HCT116 (cell line): ENCODE results near the gene SH3PXD2A. TPM values are rescaled to one million over a fixed set of nuclear protein-coding genes. Genes with fewer than 3 reads are reported as not detected.

ENCODE experiments used
- ATAC-seq: fragments of 200-7000 bp; cut with Tn5 transposase; 2 replicates; pipeline ENCODE4 v1.9.1; 2020; ENCODE audit warnings: mild to moderate bottlenecking, moderate library complexity
- BruUV-seq: library from RNA; stranded (reverse); fragments of 400-500 nt; replicated peaks from 2 replicates; lab custom pipeline; 2021; lab: Mats Ljungman, UMichigan
- CTCF ChIA-PET: fragments of 300-600 bp; sonication (Branson Sonifier 250); formaldehyde crosslinking; loops from one replicate; lab custom pipeline; 2021; ENCODE audit warnings: antibody characterized with exemption; lab: Charles Lee
- POLR2A ChIA-PET: fragments of 300-600, 350-600 bp; sonication (Branson Sonifier 250); formaldehyde crosslinking; loops from one replicate; lab custom pipeline; 2021; ENCODE audit warnings: antibody characterized with exemption; lab: Charles Lee
- RAD21 ChIA-PET, 2 experiments: fragments of 300-600 bp; sonication (Branson Sonifier 250); formaldehyde crosslinking; loops; one replicate each; lab custom pipeline; 2023; ENCODE audit warnings: low total read pairs in 2 of 2; ENCODE audit not compliant: uncharacterized antibody in 2 of 2, unreplicated experiment in 2 of 2, low non-redundant PET in 1 of 2; lab: Charles Lee
- DNase-seq: peaks from one replicate; pipeline ENCODE4 v3.0.0-alpha.2; 2010; ENCODE audit warnings: low read depth, low spot score
- H2AFZ ChIP-seq: fragments of 200-600 bp; shearing (Covaris generic), sonication (generic); 2 replicates; pipeline ENCODE4 v1.6.1; 2017; ENCODE audit warnings: low read depth, mixed run types, mixed read lengths, antibody characterized with exemption, low read length; ENCODE audit not compliant: poor library complexity, severe bottlenecking
- H3K27ac ChIP-seq: 2 replicates; pipeline ENCODE4 v1.5.1; 2012; ENCODE audit warnings: low read depth, low read length
- H3K27me3 ChIP-seq: fragments of 200-600 bp; sonication (generic); 2 replicates; pipeline ENCODE4 v1.6.1; 2016; ENCODE audit warnings: mixed run types, low read length, mixed read lengths; ENCODE audit not compliant: insufficient read depth
- H3K36me3 ChIP-seq, 2 experiments: fragments of 200-500 bp in 1 of 2; fragments of 200-600 bp in 1 of 2; sonication (Bioruptor generic) in 1 of 2; sonication (generic) in 1 of 2; 2 replicates each; pipeline versions ENCODE4 v1.5.1 to v1.6.1; 2014 to 2016; ENCODE audit warnings: low read length in 2 of 2, inconsistent platforms in 1 of 2, mixed read lengths in 1 of 2, mixed run types in 1 of 2; ENCODE audit not compliant: insufficient read depth in 2 of 2, control insufficient read depth in 1 of 2
- H3K4me1 ChIP-seq, 2 experiments: fragments of 200-600 bp in 1 of 2; sonication (generic) in 1 of 2; 2 replicates each; pipeline versions ENCODE4 v1.5.1 to v1.6.1; 2012 to 2017; ENCODE audit warnings: low read length in 2 of 2, inconsistent platforms in 1 of 2, mild to moderate bottlenecking in 1 of 2, mixed read lengths in 1 of 2, mixed run types in 1 of 2, moderate library complexity in 1 of 2; ENCODE audit not compliant: insufficient read depth in 2 of 2, control insufficient read depth in 1 of 2
- H3K4me2 ChIP-seq: fragments of 200-600 bp; sonication (generic); 2 replicates; pipeline ENCODE4 v1.6.1; 2017; ENCODE audit warnings: mixed run types, low read length, mixed read lengths
- H3K4me3 ChIP-seq, 2 experiments: fragments of 200-600 bp in 1 of 2; sonication (generic) in 1 of 2; replicated peaks in 1 of 2; 2 replicates each; pipeline ENCODE4 v1.5.1; 2011 to 2016; ENCODE audit warnings: low read length in 2 of 2, control low read depth in 1 of 2, low read depth in 1 of 2, mild to moderate bottlenecking in 1 of 2, mixed read lengths in 1 of 2, mixed run types in 1 of 2
- H3K79me2 ChIP-seq: fragments of 200-600 bp; sonication (generic); 2 replicates; pipeline ENCODE4 v1.6.1; 2017; ENCODE audit warnings: mild to moderate bottlenecking, mixed run types, low read length, moderate library complexity, mixed read lengths; ENCODE audit not compliant: insufficient read depth
- H3K9ac ChIP-seq: fragments of 200-600 bp; sonication (generic); 2 replicates; pipeline ENCODE4 v1.6.1; 2016; ENCODE audit warnings: low read length, mixed read lengths
- H3K9me2 ChIP-seq: fragments of 200-600 bp; sonication (generic), shearing (Covaris generic); 2 replicates; pipeline ENCODE4 v1.6.1; 2017; ENCODE audit warnings: mixed run types, mild to moderate bottlenecking, moderate library complexity; ENCODE audit not compliant: insufficient read depth
- H3K9me3 ChIP-seq, 2 experiments: fragments of 200-500 bp in 1 of 2; fragments of 200-600 bp in 1 of 2; sonication (Bioruptor generic) in 1 of 2; sonication (generic) in 1 of 2; 2 replicates each; pipeline ENCODE4 v1.6.1; 2014 to 2017; ENCODE audit warnings: low read length in 2 of 2, mixed read lengths in 2 of 2, inconsistent platforms in 1 of 2, low read depth in 1 of 2, mild to moderate bottlenecking in 1 of 2, mixed run types in 1 of 2, moderate library complexity in 1 of 2; ENCODE audit not compliant: control insufficient read depth in 1 of 2, insufficient read depth in 1 of 2
- H4K20me1 ChIP-seq: fragments of 200-600 bp; sonication (generic), shearing (Covaris generic); 2 replicates; pipeline ENCODE4 v1.6.1; 2017; ENCODE audit warnings: mixed run types, mild to moderate bottlenecking, moderate library complexity; ENCODE audit not compliant: insufficient read depth
- ATF3 ChIP-seq: IDR thresholded peaks from 2 replicates; pipeline ENCODE4 v1.6.1; 2012
- CBX3 ChIP-seq: IDR thresholded peaks from 2 replicates; pipeline ENCODE4 v1.6.1; 2012; ENCODE audit warnings: low read depth
- CEBPB ChIP-seq: IDR thresholded peaks from 2 replicates; pipeline ENCODE4 v1.6.1; 2012; ENCODE audit warnings: low read depth
- EGR1 ChIP-seq: IDR thresholded peaks from 2 replicates; pipeline ENCODE4 v1.6.1; 2012; ENCODE audit warnings: low read depth
- ELF1 ChIP-seq: IDR thresholded peaks from 2 replicates; pipeline ENCODE4 v1.6.1; 2012; ENCODE audit warnings: low read depth, borderline replicate concordance
- EZH2 ChIP-seq: fragments of 200-600 bp; sonication (generic); IDR thresholded peaks from 2 replicates; pipeline ENCODE4 v1.6.1; 2017; ENCODE audit warnings: antibody characterized with exemption, mixed run types
- EZH2phosphoT487 ChIP-seq: fragments of 200-600 bp; IDR thresholded peaks from 2 replicates; pipeline ENCODE4 v1.6.1; 2018; ENCODE audit warnings: antibody characterized with exemption, borderline replicate concordance
- POLR2A ChIP-seq: IDR thresholded peaks from 2 replicates; pipeline ENCODE4 v1.7.0; 2011; ENCODE audit warnings: borderline replicate concordance; ENCODE audit not compliant: insufficient read depth, insufficient read length; ENCODE audit errors: extremely low read depth
- POLR2AphosphoS5 ChIP-seq: IDR thresholded peaks from 2 replicates; pipeline ENCODE4 v1.6.1; 2011; ENCODE audit warnings: mild to moderate bottlenecking, low read depth, low read length, moderate library complexity
- RAD21 ChIP-seq: IDR thresholded peaks from 2 replicates; pipeline ENCODE4 v1.6.1; 2012; ENCODE audit warnings: low read depth, mild to moderate bottlenecking
- REST ChIP-seq: IDR thresholded peaks from 2 replicates; pipeline ENCODE4 v1.6.1; 2012; ENCODE audit warnings: low read depth
- SIN3A ChIP-seq: IDR thresholded peaks from 2 replicates; pipeline ENCODE4 v1.6.1; 2012; ENCODE audit warnings: low read depth
- SP1 ChIP-seq: IDR thresholded peaks from 2 replicates; pipeline ENCODE4 v1.6.1; 2012; ENCODE audit warnings: low read depth
- ZBTB33 ChIP-seq: IDR thresholded peaks from 2 replicates; pipeline ENCODE4 v1.6.1; 2011; ENCODE audit warnings: mild to moderate bottlenecking, low read length, moderate library complexity; ENCODE audit not compliant: insufficient replicate concordance; ENCODE audit errors: extremely low read depth
- ZFX ChIP-seq: fragments of 450-650 bp; IDR thresholded peaks from 2 replicates; pipeline ENCODE4 v1.6.1; 2017
- intact Hi-C: fragments of 100-400 bp; cut with micrococcal nuclease; formaldehyde crosslinking; loops from 2 replicates; pipeline ENCODE4 v1.10.0; 2022
- total RNA-seq: library from RNA; stranded (reverse); gene quantifications from one replicate; pipeline ENCODE4 v1.2.1, GENCODE V29; 2021; ENCODE audit not compliant: unreplicated experiment

Gene SH3PXD2A
- total RNA-seq, 1 experiment from 2014 or later, result 8.7 TPM

- TF ChIP-seq ATF3 (no peak), ZFX (no peak), EZH2 (no peak), SP1 (no peak), RAD21 (peak; percentile 86), ZBTB33 (no peak), EZH2phosphoT487 (no peak), CBX3 (no peak), SIN3A (no peak), ELF1 (no peak)
- TF ChIP-seq, all 23 proteins: peak for 2
Observed at GRCh38 chr10:103592186-103593021, 263.0 kb downstream of the SH3PXD2A start (continued).

- ATAC-seq (no peak), DNase-seq (no peak)
- Histone ChIP-seq H3K27me3 (no peaks in the 10 kb centered on the region), H3K27ac (no peak overlapping the region), H3K79me2 (no peaks in the 10 kb centered on the region), H3K4me1 (no peaks in the 10 kb centered on the region), H3K9ac (no peak overlapping the region), H2AFZ (no peak overlapping the region), H3K36me3 (no peaks in the 10 kb centered on the region), H3K9me3 (no peaks in the 10 kb centered on the region), H4K20me1 (no peaks in the 10 kb centered on the region), H3K4me2 (no peak overlapping the region), H3K4me3 (no peak overlapping the region), H3K9me2 (no peaks in the 10 kb centered on the region)
- no TSS peak for BruUV-seq
- intact Hi-C loops, result no loop called here
- CTCF ChIA-PET, result interaction anchor here (1.2 kb wide), 1 partner anchor 105 kb away, joined by 4 read pairs; no protein-coding TSS in a partner anchor
- RAD21 ChIA-PET, result no interaction called here
- TF ChIP-seq CEBPB (no peak), SP1 (no peak), ATF3 (no peak), EGR1 (no peak), EZH2phosphoT487 (no peak), POLR2A (no peak), REST (no peak), EZH2 (no peak), POLR2AphosphoS5 (no peak), RAD21 (no peak), ZBTB33 (no peak)
- POLR2A ChIA-PET, result no interaction called here
Observed at GRCh38 chr10:103590744-103591291, 264.6 kb downstream of the SH3PXD2A start.
